Activated CD4-positive, alpha-beta T cell treated with anti-CD3 and anti-CD28 coated beads for 1 hour (primary cell): Measurements from ENCODE around the gene ARHGAP9.
"Not testable (repeated sequence)": the region's sequence is repeated elsewhere in the genome, so short reads cannot be mapped to it uniquely, and the experiment has no call there.

Source experiments
- DNase-seq: peaks from one replicate; pipeline ENCODE4 v3.0.0-alpha.2; 2020

The ARHGAP9 gene

GRCh38 chr12:57479376-57480115 is at the start of gene ARHGAP9:
Gene ARHGAP9 (minus strand): TSS chr12:57479866. CDS start chr12:57479406, 460 bp downstream.
- DNase-seq, result peak; percentile 54

DNA sequence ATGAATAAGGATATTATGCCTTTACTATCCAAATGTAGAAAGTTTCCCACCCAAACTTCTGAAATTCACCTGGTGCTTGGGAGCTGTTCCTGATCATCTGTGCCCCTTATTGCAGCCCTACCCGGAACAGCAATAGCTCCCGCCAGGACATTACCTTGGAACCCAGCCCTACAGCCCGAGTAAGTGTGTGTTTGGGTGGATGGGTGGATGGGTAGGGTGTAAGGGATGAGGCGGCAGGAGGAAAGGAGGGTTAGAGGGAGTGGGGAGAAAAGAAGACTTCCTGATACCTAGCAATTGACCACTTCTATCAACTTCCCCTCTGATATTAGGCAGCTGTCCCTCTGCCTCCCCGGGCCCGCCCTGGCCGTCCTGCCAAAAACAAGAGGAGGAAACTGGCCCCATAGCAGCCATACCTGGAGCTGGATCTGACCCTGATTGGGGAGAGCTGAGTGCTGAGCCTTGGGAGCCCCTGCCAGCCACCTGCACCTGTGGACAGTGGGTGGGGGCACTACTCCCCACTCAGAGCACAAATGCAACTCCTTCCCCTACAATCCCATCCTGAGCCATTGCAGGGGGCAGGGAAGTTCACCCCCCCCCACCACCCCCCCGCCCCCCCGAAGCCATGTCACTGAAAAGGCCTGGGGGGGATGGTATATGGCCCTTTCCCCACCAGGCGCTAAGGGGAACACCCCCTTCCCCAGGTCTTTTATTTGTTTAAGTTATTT is 49.3 kb upstream of the ARHGAP9 start:
- no peak for DNase-seq

GRCh38 chr12:57528176-57528575 is 48.5 kb upstream of the ARHGAP9 start:
- DNase-seq, result no peak

- no peak for DNase-seq
These were observed 47.5 kb upstream of the ARHGAP9 start for GRCh38 chr12:57527184-57527583.

GRCh38 chr12:57526477-57527126 is 46.9 kb upstream of the ARHGAP9 start:
- DNase-seq, result no peak

DNA sequence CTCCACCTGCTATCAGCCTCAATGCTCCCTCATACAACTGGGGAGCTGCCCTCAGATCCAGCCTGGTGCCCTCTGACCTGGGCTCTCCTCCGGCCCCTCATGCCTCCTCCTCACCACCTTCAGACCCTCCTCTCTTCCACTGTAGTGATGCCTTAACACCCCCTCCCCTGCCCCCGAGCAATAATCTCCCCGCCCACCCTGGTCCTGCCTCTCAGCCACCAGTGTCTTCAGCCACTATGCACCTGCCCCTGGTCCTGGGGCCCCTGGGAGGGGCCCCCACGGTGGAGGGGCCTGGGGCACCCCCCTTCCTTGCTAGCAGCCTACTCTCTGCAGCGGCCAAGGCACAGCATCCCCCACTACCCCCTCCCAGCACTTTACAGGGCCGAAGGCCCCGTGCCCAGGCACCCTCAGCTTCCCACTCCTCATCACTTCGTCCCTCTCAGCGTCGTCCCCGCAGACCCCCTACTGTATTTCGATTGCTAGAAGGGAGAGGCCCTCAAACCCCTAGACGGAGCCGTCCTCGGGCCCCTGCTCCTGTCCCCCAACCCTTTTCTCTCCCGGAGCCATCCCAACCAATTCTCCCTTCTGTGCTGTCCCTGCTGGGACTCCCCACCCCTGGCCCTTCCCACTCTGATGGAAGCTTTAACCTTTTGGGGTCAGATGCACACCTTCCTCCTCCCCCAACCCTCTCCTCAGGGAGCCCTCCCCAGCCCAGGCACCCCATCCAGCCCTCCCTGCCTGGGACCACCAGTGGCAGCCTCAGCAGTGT is 46.1 kb upstream of the ARHGAP9 start:
- no peak for DNase-seq

DNA sequence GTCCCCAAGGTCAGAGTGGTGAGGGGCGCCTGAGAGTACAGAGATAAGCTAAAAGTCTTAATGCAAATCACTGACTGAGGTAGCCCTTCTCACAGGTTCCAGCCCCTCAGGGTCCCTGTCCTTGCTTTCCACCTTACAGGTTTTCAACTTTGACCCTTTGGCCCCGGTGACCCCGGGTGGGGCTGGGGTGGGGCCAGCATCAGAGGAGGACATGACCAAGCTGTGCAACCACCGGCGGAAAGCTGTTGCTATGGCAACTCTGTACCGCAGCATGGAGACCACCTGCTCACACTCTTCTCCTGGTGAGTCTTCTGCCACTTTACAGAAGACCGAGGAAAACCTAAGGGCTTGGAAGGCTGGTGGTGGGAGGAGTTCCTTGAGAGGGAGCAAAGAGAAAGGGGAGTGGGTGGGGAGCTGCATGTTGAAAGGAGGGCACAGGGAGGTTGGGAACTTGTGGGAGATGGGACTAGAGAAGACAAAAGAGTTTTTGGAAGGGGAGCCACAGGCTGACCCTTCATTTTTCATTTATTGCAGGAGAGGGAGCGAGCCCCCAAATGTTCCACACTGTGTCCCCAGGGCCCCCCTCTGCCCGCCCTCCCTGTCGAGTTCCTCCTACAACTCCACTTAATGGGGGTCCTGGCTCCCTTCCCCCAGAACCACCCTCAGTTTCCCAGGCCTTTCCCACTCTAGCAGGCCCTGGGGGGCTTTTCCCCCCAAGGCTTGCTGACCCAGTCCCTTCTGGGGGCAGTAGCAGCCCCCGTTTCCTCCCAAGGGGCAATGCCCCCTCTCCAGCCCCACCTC is 45.3 kb upstream of the ARHGAP9 start:
- no peak for DNase-seq

GRCh38 chr12:57523706-57524614 is 44.3 kb upstream of the ARHGAP9 start:
- no peak for DNase-seq

- no peak for DNase-seq
These were observed 43.4 kb upstream of the ARHGAP9 start for GRCh38 chr12:57522887-57523705.

DNA sequence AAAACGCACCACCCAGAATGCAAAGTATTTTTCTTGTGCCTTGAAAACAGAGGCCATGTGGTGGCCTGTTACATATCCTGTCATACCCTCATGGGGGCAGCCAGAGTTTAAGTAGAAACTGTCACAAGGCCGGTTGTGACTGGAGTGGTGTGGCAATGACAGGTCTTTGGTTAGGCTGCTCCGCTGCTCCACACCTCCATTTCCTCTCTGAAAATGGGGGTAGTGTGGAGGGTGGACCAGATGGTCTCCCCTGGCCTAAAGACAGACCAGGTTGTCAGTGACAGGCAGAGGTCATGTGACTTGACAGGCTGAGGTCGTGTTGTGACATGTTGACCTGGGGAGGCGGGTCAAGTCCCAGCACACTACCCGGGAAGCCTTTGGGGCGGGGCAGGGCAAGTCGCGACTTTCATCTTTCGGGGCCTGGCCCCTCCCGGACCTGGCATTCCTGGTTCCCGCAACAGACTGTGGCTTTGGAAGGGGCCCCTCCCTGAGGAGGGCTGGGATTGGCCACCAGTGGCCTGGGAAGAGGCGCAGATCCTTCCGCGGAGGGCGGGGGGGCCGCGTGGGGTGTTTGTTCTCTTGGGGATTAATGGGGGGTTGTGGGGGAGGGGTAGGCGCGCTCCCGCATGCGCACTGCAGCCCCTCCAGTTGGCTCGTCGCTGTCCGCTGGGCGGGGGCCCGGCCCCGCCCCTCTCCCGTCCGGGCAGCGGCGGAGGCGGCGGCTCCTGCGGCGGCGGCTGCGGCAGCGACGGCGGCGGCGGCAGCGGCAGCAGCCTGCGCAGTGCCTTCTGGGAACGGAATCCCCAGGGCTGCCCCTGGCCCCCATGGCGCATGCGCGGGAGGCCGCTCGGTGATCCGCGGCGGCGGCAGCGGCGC is 42.6 kb upstream of the ARHGAP9 start, which contains the start of gene MBD6:
TSS of gene MBD6 (plus strand) at position 814 of the 876 bp plus-strand sequence. CDS start 1,480 bp downstream, outside the sequence.
- DNase-seq, result peak; percentile 87

- no peak for DNase-seq
These were observed 41.9 kb upstream of the ARHGAP9 start for GRCh38 chr12:57521525-57522010.

DNA sequence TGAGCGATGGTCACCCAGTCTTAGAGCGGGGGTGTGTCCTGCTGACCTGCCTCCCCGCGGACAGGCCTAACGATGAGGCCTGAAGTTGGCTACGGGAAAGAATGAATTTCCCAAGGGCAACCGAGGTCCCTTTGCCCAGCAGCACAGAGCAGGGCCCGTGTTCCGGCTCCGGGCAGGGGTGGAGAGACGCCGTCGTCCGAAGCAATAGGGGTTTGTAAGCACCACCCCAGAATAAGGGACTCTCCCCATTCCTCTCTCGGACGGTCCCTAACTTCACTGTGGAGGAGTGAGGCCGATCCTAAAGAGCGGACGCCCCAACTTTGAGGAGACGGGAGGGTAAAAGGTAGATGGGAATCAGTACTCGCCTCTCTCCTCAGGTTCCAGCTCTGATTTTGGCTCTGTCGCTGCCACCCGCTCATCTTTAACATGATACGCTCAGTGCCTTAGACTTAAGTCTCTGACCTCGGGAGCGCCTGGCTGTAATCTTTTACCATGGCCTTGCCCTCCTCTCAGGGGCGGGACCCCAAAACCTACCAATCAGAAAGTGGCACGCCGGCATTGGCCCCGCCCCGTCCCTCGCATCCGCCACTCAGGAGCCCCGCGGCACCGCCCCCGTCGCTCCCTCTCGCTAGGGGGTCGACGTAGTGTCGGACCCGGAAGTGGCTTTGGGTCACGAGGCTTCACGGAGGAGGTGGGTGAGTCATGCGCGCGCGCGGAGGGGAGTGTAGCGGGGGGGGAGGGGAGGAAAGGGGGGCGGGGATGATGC is 40.6 kb upstream of the ARHGAP9 start, which contains the start of gene DDIT3:
TSS of gene DDIT3 (minus strand) at position 462 of the 766 bp plus-strand sequence. CDS start 3,108 bp downstream, outside the sequence.
- DNase-seq, result peak; percentile 100

DNA sequence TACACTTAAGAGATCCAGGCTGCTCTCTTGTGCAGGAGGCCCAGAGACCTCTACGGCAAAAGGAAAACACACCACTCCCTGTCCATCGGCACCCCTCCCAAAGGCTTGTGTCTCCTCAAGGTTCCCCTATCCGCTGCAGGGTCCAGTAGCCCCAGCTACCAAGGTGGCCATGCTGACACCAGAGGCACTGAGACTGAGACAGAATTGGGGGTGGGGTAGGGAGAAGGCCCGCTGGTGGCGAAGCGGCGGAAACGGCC is 40.1 kb upstream of the ARHGAP9 start:
- no peak for DNase-seq

DNA sequence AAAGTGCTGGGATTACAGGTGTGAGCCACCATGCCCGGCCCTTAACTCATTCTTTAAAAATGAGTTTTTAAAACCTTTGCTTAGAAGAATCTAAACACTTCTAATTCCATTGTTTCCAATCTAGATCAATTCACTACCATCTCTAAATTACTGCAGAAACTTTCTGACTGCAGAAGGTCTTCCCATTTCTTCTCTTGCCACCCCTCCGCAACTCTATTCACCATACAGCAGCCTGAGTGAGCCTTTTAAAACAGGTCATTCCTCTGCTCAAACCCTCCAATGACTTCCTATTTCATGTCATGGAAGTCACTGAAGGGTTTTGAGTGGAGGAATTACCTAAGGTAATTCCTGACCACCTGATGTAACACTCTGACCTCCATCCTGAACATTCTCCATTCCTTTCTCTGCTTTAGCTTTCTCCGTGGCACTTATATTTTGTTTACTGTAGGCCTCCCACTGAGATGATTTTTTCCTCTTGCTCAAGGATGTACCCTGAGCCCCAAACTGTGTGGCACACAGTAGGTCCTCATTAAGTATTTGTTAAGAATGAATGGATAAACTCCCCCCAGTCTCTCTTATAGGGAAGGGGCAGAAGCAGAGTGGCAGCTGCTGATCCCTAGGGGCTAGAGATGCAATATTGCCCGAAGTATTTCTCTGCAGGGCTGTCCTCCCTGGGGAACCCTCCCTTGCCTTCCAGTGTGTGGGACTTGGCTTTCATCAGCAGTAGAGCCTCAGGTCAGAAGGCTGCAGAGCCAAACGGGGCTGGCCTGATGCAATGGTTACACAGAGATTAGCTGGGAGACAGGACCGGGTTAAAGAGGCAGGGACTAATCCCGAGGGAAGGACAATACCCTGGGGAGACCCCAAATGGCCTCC is 39.5 kb upstream of the ARHGAP9 start:
- no peak for DNase-seq

DNA sequence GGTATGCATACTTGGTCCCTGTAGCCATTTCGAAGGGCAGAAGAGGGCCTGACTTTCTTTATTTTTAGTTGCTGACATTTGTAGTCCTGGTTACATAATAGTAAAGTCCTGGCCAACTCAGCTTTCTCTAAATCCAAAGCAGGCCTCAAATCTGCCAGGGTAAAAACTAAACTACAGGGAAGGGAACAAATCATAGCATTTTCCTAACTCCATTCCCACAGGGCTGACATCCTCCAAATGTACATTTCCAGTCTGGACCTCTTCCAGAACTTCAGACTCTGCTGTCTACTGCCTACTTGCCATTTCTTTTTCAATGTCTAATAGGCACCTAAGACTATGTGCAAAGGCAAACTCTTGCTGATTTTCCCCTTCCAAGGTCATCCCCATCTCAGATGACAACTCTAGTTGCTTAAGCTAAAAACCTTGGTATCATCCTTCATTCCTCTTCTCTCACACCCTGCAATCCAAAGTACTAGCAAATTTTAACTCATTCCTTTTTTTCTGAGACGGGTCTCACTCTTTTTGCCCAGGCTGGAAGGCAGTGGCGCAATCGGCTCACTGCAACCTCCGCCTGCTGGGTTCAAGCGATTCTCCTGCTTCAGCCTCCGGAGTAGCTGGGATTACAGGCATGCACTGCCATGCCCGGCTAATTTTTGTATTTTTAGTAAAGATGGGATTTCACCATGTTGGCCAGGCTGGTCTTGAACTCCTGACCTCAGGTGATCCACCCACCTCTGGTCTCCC is 38.7 kb upstream of the ARHGAP9 start:
- no peak for DNase-seq

GRCh38 chr12:57517718-57518117 is 38.1 kb upstream of the ARHGAP9 start:
- not testable (repeated sequence) for DNase-seq
